GM23248 (cell line): ENCODE measurements around the gene AP4S1. TPM values are rescaled to one million over a fixed set of nuclear protein-coding genes. Genes with fewer than 3 reads are reported as not detected.

Experiments used
- DNase-seq: peaks from one replicate; pipeline ENCODE4 v3.0.0-alpha.2; 2015
- H2AFZ ChIP-seq: fragments of 200-600 bp; sonication (generic); 2 replicates; pipeline ENCODE4 v1.6.1; 2016; ENCODE audit warnings: antibody characterized with exemption
- H3F3A ChIP-seq: fragments of 200-600 bp; sonication (generic); 2 replicates; pipeline ENCODE4 v1.6.1; 2016; ENCODE audit warnings: mild to moderate bottlenecking, antibody characterized with exemption, mixed run types; ENCODE audit not compliant: insufficient read depth
- H3K27ac ChIP-seq: fragments of 200-600 bp; sonication (generic); 2 replicates; pipeline ENCODE4 v1.5.1; 2016; ENCODE audit warnings: mild to moderate bottlenecking
- H3K27me3 ChIP-seq: fragments of 200-600 bp; sonication (generic); replicated peaks from 2 replicates; pipeline ENCODE4 v1.6.1; 2016; ENCODE audit warnings: mild to moderate bottlenecking; ENCODE audit not compliant: insufficient read depth
- H3K36me3 ChIP-seq: fragments of 200-600 bp; sonication (generic); 2 replicates; pipeline ENCODE4 v1.6.1; 2016; ENCODE audit warnings: low read depth, mild to moderate bottlenecking
- H3K4me1 ChIP-seq: fragments of 200-600 bp; sonication (generic); 2 replicates; pipeline ENCODE4 v1.6.1; 2016; ENCODE audit warnings: mild to moderate bottlenecking; ENCODE audit not compliant: insufficient read depth
- H3K4me2 ChIP-seq: fragments of 200-600 bp; sonication (generic); one replicate; pipeline ENCODE4 v1.6.1; 2016; ENCODE audit warnings: mild to moderate bottlenecking; ENCODE audit not compliant: unreplicated experiment
- H3K4me3 ChIP-seq: fragments of 200-600 bp; sonication (generic); 2 replicates; pipeline ENCODE4 v1.5.1; 2016; ENCODE audit warnings: mild to moderate bottlenecking
- H3K79me2 ChIP-seq: fragments of 200-600 bp; sonication (generic); 2 replicates; pipeline ENCODE4 v1.6.1; 2016; ENCODE audit warnings: mild to moderate bottlenecking; ENCODE audit not compliant: insufficient read depth
- H3K9ac ChIP-seq: fragments of 200-600 bp; sonication (generic); 2 replicates; pipeline ENCODE4 v1.6.1; 2016; ENCODE audit warnings: mild to moderate bottlenecking
- H3K9me2 ChIP-seq: fragments of 200-600 bp; sonication (generic); 2 replicates; pipeline ENCODE4 v1.6.1; 2016; ENCODE audit warnings: mixed run types, mild to moderate bottlenecking, moderate library complexity; ENCODE audit not compliant: insufficient read depth
- H3K9me3 ChIP-seq: fragments of 200-600 bp; sonication (generic); one replicate; pipeline ENCODE4 v1.6.1; 2017; ENCODE audit warnings: low read depth
- H4K20me1 ChIP-seq: fragments of 200-600 bp; sonication (generic); 2 replicates; pipeline ENCODE4 v1.6.0; 2016; ENCODE audit not compliant: insufficient read depth
- EZH2 ChIP-seq: fragments of 200-600 bp; sonication (generic); IDR thresholded peaks from 2 replicates; pipeline ENCODE4 v1.6.1; 2018; ENCODE audit warnings: antibody characterized with exemption, mild to moderate bottlenecking; ENCODE audit not compliant: insufficient read depth, poor library complexity, severe bottlenecking
- EZH2phosphoT487 ChIP-seq: fragments of 200-600 bp; sonication (generic); IDR thresholded peaks from 2 replicates; pipeline ENCODE4 v1.6.1; 2018; ENCODE audit warnings: antibody characterized with exemption, moderate library complexity, mild to moderate bottlenecking, low read depth; ENCODE audit not compliant: insufficient read depth
- WGBS, 2 experiments: methylation state at CpG; one replicate each; pipeline ENCODE4 v1.1.6; 2015 to 2017; ENCODE audit warnings: low lambda C conversion rate in 2 of 2, low coverage in 1 of 2; ENCODE audit errors: missing lambda C conversion rate in 2 of 2; 5-methylcytosine and 5-hydroxymethylcytosine counted together
- in situ Hi-C: fragments of 300-500 bp; cut with MboI; formaldehyde crosslinking; loops from 2 replicates; pipeline ENCODE4 v1.15.0; 2020
- polyA plus RNA-seq: library from polyadenylated mRNA; unstranded; fragments of >200 nt; fragmentation: Nextera tagmentation; extraction: Ambion mirVana; gene quantifications from 2 replicates; pipeline ENCODE4 v1.2.1, GENCODE V29; 2016
- total RNA-seq: library from RNA; depleted of rRNA; stranded (reverse); fragments of >200 nt; shearing (Covaris generic); gene quantifications from 2 replicates; pipeline ENCODE4 v1.2.3, GENCODE V29; 2014

AP4S1 gene
- total and polyA plus RNA-seq, 2 experiments from 2014 or later: 6.3 to 9.9 TPM

GRCh38 chr14:31029016-31029970, 3.8 kb downstream of the AP4S1 start:
- H4K20me1 ChIP-seq: peaks cover 7% of the 10 kb centered on the region; the same call in 1 of the 2 replicates
- in situ Hi-C loops: no loop called here
- peaks cover 34% of the 10 kb centered on the region for H3F3A ChIP-seq
- H3K9me3 ChIP-seq: no peaks in the 10 kb centered on the region
- H3K9ac ChIP-seq: no peak overlapping the region
- H3K27me3 ChIP-seq: no peaks in the 10 kb centered on the region
- no peak overlapping the region for H3K4me2 ChIP-seq
- TF ChIP-seq EZH2phosphoT487 (no peak), EZH2 (no peak)
- no peak overlapping the region for H3K4me3 ChIP-seq
- H3K36me3 ChIP-seq: no peaks in the 10 kb centered on the region
- no peak overlapping the region for H2AFZ ChIP-seq
- H3K9me2 ChIP-seq: no peaks in the 10 kb centered on the region
- no peak overlapping the region for H3K27ac ChIP-seq
- DNase-seq: no peak
- 87 to 90% methylated on average over 3 of the region's 3 CpGs for WGBS, 2 experiments
- peaks cover 69% of the 10 kb centered on the region for H3K79me2 ChIP-seq
- peaks cover 21% of the 10 kb centered on the region for H3K4me1 ChIP-seq

- Histone ChIP-seq H3K27ac (no peak overlapping the region), H3K4me3 (no peak overlapping the region), H3K27me3 (no peaks in the 10 kb centered on the region), H3K79me2 (peaks cover 58% of the 10 kb centered on the region), H3K4me2 (no peak overlapping the region), H3K9me3 (no peaks in the 10 kb centered on the region), H3K36me3 (no peaks in the 10 kb centered on the region), H3K9me2 (no peaks in the 10 kb centered on the region), H4K20me1 (no peaks in the 10 kb centered on the region), H3K9ac (no peak overlapping the region), H3K4me1 (peaks cover 16% of the 10 kb centered on the region), H3F3A (peaks cover 24% of the 10 kb centered on the region), H2AFZ (no peak overlapping the region)
- no peak for DNase-seq
- TF ChIP-seq EZH2phosphoT487: no peak
- TF ChIP-seq EZH2: no peak
- in situ Hi-C loops: no loop called here
- 83 to 85% methylated on average over 5 of the region's 5 CpGs for WGBS, 2 experiments
Measured at GRCh38 chr14:31030469-31030868, 5.0 kb downstream of the AP4S1 start.

GRCh38 chr14:31036552-31036951, 11.1 kb downstream of the AP4S1 start:
- Histone ChIP-seq H3K4me1 (peaks cover 7% of the 10 kb centered on the region), H3K4me3 (no peak overlapping the region), H3K4me2 (no peak overlapping the region), H3F3A (peaks cover 11% of the 10 kb centered on the region), H3K27me3 (no peaks in the 10 kb centered on the region), H3K9ac (no peak overlapping the region), H3K9me2 (no peaks in the 10 kb centered on the region), H3K9me3 (no peaks in the 10 kb centered on the region), H2AFZ (no peak overlapping the region), H3K79me2 (peaks cover 15% of the 10 kb centered on the region), H4K20me1 (no peaks in the 10 kb centered on the region), H3K36me3 (no peaks in the 10 kb centered on the region), H3K27ac (no peak overlapping the region)
- DNase-seq: no peak
- WGBS, 2 experiments: 96 to 100% methylated on average over 4 of the region's 4 CpGs
- in situ Hi-C loops: no loop called here
- TF ChIP-seq EZH2phosphoT487 (no peak), EZH2 (no peak)

DNA sequence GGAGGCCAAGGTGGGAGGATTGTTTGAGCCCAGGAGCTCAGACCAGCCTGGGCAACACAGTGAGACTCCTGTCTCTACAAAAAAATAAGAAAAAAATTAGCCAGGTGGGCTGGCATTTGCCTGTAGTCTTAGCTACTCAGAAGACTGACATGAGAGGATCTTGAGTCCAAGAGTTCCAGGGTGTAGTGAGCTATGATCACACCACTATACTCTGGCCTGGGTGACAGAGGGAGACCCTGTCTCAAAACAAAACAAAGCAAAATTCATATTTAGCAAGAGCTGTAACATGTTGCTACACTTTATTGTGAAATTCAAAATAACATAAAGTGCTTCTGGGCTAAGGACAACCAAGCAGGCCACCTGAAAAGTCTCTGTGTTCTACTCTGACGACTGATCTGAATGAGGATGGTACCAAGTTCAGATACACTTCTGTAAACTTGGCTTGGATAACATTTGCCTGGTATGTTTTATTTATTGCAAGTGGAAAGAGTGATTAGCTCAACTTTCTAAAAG, 12.3 kb downstream of the AP4S1 start:
- in situ Hi-C loops: no loop called here
- TF ChIP-seq EZH2phosphoT487: no peak
- TF ChIP-seq EZH2: no peak

More for the DNA sequence above, 12.3 kb downstream of the AP4S1 start:
- Histone ChIP-seq H3F3A (peaks cover 11% of the 10 kb centered on the region), H3K9ac (no peak overlapping the region), H4K20me1 (no peaks in the 10 kb centered on the region), H3K4me1 (peaks cover 7% of the 10 kb centered on the region), H3K9me2 (no peaks in the 10 kb centered on the region), H2AFZ (no peak overlapping the region), H3K27me3 (no peaks in the 10 kb centered on the region), H3K27ac (no peak overlapping the region), H3K4me3 (no peak overlapping the region), H3K79me2 (0 out of 2 replicates have a peak, but pooled peaks cover 3% of the 10 kb centered on the region), H3K9me3 (no peaks in the 10 kb centered on the region), H3K36me3 (no peaks in the 10 kb centered on the region), H3K4me2 (no peak overlapping the region)
- no peak for DNase-seq
- 63 to 77% methylated on average over 1 of the region's 1 CpG for WGBS, 2 experiments
